GM12878 (cell line): ENCODE measurements around the gene MEIOC. TPM values are rescaled to one million over a fixed set of nuclear protein-coding genes. Genes with fewer than 3 reads are reported as not detected.

Experiments used
- POLR2A ChIP-seq: IDR thresholded peaks from 2 replicates; pipeline ENCODE4 v1.6.1; 2011; ENCODE audit warnings: low read depth, mild to moderate bottlenecking, low read length
- polyA plus RNA-seq, 11 experiments: library from polyadenylated mRNA; depleted of rRNA in 4 of 11; unstranded in 6 of 11; stranded (reverse) in 5 of 11; fragments of >200 nt; fragmentation: Nextera tagmentation in 4 of 11; fragmentation: Illumina TruSeq in 1 of 11; extraction: Ambion mirVana in 4 of 11; extraction: Trizol in 1 of 11; gene quantifications; 1 replicate in 1 of 11; 2 replicates in 10 of 11; pipeline versions ENCODE4 v1.2.1 to v1.2.3, GENCODE V29; 2011 to 2016; ENCODE audit warnings: inconsistent platforms in 2 of 11, missing spikeins in 2 of 11, low read depth in 1 of 11
- total RNA-seq, 4 experiments: library from RNA; depleted of rRNA in 3 of 4; stranded (reverse); fragments of >200 nt in 3 of 4; fragmentation: Illumina TruSeq in 1 of 4; extraction: Trizol in 1 of 4; gene quantifications; 2 replicates each; pipeline versions ENCODE4 v1.2.1 to v1.2.3, GENCODE V29; 2013 to 2021
- TF ChIP-seq, protein P1 (sequence below): fragments of 450-650 bp; IDR thresholded peaks from 2 replicates; pipeline ENCODE4 v1.6.1; 2017; ENCODE audit warnings: antibody characterized with exemption, mild to moderate bottlenecking, moderate library complexity
- TF ChIP-seq, protein P2 (sequence below): IDR thresholded peaks from 2 replicates; pipeline ENCODE4 v1.6.1; 2012; ENCODE audit warnings: low read depth, low read length, improper control_type of control experiment
- TF ChIP-seq, protein P3 (sequence below): fragments of 450-650 bp; IDR thresholded peaks from 2 replicates; pipeline ENCODE4 v1.6.1; 2018; ENCODE audit warnings: borderline replicate concordance, mild to moderate bottlenecking; ENCODE audit not compliant: partially characterized antibody

MEIOC gene
- total and polyA plus RNA-seq, 10 of the 15 experiments (the other 5 are each of a cell fraction or from before 2014, with no cell fraction given): 0.01 to 0.48 (median 0.12) TPM; not detected in 4

DNA sequence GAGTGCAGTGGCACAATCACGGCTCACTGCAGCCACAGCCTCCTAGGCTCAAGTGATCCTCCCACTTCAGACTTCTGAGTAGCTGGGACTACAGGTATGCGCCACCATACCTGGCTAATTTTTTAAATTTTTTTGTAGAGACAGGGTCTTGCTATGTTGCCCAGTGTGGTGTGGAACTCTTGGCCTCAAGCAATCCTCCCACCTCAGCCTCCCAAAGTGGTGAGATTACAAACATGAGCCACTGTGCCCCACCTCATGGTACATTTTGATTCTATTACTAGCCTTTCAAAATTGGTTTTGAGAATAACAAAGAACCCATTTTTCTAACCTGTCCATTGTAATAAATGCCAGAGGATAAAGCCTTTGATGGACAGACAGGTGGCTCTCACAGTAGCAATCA is 31.9 kb downstream of the MEIOC start (continued):
- TF ChIP-seq, protein P1, sequence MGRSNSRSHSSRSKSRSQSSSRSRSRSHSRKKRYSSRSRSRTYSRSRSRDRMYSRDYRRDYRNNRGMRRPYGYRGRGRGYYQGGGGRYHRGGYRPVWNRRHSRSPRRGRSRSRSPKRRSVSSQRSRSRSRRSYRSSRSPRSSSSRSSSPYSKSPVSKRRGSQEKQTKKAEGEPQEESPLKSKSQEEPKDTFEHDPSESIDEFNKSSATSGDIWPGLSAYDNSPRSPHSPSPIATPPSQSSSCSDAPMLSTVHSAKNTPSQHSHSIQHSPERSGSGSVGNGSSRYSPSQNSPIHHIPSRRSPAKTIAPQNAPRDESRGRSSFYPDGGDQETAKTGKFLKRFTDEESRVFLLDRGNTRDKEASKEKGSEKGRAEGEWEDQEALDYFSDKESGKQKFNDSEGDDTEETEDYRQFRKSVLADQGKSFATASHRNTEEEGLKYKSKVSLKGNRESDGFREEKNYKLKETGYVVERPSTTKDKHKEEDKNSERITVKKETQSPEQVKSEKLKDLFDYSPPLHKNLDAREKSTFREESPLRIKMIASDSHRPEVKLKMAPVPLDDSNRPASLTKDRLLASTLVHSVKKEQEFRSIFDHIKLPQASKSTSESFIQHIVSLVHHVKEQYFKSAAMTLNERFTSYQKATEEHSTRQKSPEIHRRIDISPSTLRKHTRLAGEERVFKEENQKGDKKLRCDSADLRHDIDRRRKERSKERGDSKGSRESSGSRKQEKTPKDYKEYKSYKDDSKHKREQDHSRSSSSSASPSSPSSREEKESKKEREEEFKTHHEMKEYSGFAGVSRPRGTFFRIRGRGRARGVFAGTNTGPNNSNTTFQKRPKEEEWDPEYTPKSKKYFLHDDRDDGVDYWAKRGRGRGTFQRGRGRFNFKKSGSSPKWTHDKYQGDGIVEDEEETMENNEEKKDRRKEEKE: no peak
- TF ChIP-seq, protein P2, sequence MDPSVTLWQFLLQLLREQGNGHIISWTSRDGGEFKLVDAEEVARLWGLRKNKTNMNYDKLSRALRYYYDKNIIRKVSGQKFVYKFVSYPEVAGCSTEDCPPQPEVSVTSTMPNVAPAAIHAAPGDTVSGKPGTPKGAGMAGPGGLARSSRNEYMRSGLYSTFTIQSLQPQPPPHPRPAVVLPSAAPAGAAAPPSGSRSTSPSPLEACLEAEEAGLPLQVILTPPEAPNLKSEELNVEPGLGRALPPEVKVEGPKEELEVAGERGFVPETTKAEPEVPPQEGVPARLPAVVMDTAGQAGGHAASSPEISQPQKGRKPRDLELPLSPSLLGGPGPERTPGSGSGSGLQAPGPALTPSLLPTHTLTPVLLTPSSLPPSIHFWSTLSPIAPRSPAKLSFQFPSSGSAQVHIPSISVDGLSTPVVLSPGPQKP: no peak
- no peak for TF ChIP-seq POLR2A
- TF ChIP-seq, protein P3, sequence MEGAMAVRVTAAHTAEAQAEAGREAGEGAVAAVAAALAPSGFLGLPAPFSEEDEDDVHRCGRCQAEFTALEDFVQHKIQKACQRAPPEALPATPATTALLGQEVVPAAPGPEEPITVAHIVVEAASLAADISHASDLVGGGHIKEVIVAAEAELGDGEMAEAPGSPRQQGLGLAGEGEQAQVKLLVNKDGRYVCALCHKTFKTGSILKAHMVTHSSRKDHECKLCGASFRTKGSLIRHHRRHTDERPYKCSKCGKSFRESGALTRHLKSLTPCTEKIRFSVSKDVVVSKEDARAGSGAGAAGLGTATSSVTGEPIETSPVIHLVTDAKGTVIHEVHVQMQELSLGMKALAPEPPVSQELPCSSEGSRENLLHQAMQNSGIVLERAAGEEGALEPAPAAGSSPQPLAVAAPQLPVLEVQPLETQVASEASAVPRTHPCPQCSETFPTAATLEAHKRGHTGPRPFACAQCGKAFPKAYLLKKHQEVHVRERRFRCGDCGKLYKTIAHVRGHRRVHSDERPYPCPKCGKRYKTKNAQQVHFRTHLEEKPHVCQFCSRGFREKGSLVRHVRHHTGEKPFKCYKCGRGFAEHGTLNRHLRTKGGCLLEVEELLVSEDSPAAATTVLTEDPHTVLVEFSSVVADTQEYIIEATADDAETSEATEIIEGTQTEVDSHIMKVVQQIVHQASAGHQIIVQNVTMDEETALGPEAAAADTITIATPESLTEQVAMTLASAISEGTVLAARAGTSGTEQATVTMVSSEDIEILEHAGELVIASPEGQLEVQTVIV: no peak
